K562 (cell line): Measurements from ENCODE around the gene HSPB2. TPM values are rescaled to one million over a fixed set of nuclear protein-coding genes. Genes with fewer than 3 reads are reported as not detected.
A peak's percentile ranks its signal among the peaks of the same experiment; 100 is the strongest.

Experiments used
- ARID2 ChIP-seq: fragments of 450-650 bp; IDR thresholded peaks from 2 replicates; pipeline ENCODE4 v1.6.1; 2017; ENCODE audit warnings: antibody characterized with exemption, mild to moderate bottlenecking
- BMI1 ChIP-seq: fragments of 150-350 bp; IDR thresholded peaks from 2 replicates; pipeline ENCODE4 v1.6.1; 2014; ENCODE audit warnings: low read length
- MECOM ChIP-seq: fragments of 250-450 bp; sonication (Bioruptor Pico); IDR thresholded peaks from 2 replicates; pipeline ENCODE4 v1.8.0; 2022; ENCODE audit warnings: inconsistent platforms
- NEUROD1 ChIP-seq: fragments of 150-350 bp; IDR thresholded peaks from 2 replicates; pipeline ENCODE4 v1.6.1; 2014; ENCODE audit warnings: borderline replicate concordance, low read length, low read depth; ENCODE audit not compliant: partially characterized antibody
- POLR2A ChIP-seq: fragments of 450-650 bp; conservative IDR thresholded peaks from 2 replicates; pipeline ENCODE4 v1.6.1; 2016
- POLR2B ChIP-seq: fragments of 450-650 bp; IDR thresholded peaks from 2 replicates; pipeline ENCODE4 v1.6.1; 2018; ENCODE audit warnings: low read depth; ENCODE audit not compliant: partially characterized antibody
- TRIM24 ChIP-seq, 2 experiments: fragments of 450-650 bp; IDR thresholded peaks; 2 replicates each; pipeline ENCODE4 v1.6.1; 2016
- ZNF830 ChIP-seq: fragments of 250-450 bp; sonication (Bioruptor Pico); IDR thresholded peaks from 2 replicates; pipeline ENCODE4 v1.5.0; 2021; ENCODE audit warnings: mild to moderate bottlenecking
- polyA plus RNA-seq, 8 experiments: library from polyadenylated mRNA; depleted of rRNA in 4 of 8; stranded (reverse) in 5 of 8; unstranded in 3 of 8; fragments of >200 nt; fragmentation: Nextera tagmentation in 2 of 8; fragmentation: Illumina TruSeq in 1 of 8; extraction: Ambion mirVana in 2 of 8; extraction: Trizol in 1 of 8; gene quantifications; 2 replicates each; pipeline versions ENCODE4 v1.2.1 to v1.2.3, GENCODE V29; 2011 to 2014; ENCODE audit warnings: inconsistent platforms in 1 of 8, missing spikeins in 1 of 8
- total RNA-seq, 7 experiments: library from RNA; depleted of rRNA in 6 of 7; stranded (reverse); fragments of >200 nt in 6 of 7; fragmentation: Illumina TruSeq in 2 of 7; extraction: Trizol in 2 of 7; gene quantifications; 2 replicates each; pipeline versions ENCODE4 v1.2.1 to v1.2.3, GENCODE V29; 2011 to 2021; ENCODE audit warnings: low replicate concordance in 1 of 7
- TF ChIP-seq, protein P1 (sequence below): sonication (generic); formaldehyde crosslinking; IDR thresholded peaks from 2 replicates; pipeline ENCODE4 v1.8.0; 2022; ENCODE audit warnings: mild to moderate bottlenecking, missing genetic modification reagents
- TF ChIP-seq, protein P2 (sequence below): fragments of 450-650 bp; IDR thresholded peaks from 2 replicates; pipeline ENCODE4 v1.6.1; 2016; ENCODE audit warnings: borderline replicate concordance
- TF ChIP-seq, protein P3 (sequence below): fragments of 450-650 bp; formaldehyde crosslinking; IDR thresholded peaks from 2 replicates; pipeline ENCODE4 v1.4.0; 2020; ENCODE audit warnings: mild to moderate bottlenecking, moderate library complexity
- TF ChIP-seq, protein P4 (sequence below): fragments of 250-450 bp; sonication (Bioruptor Pico); IDR thresholded peaks from 2 replicates; pipeline ENCODE4 v1.5.0; 2021; ENCODE audit warnings: mild to moderate bottlenecking, borderline replicate concordance

The HSPB2 gene
- total and polyA plus RNA-seq, 9 of the 15 experiments (the other 6 are each of a cell fraction or from before 2014, with no cell fraction given) = 0.06 to 0.35 (median 0.11) TPM; not detected in 5

DNA sequence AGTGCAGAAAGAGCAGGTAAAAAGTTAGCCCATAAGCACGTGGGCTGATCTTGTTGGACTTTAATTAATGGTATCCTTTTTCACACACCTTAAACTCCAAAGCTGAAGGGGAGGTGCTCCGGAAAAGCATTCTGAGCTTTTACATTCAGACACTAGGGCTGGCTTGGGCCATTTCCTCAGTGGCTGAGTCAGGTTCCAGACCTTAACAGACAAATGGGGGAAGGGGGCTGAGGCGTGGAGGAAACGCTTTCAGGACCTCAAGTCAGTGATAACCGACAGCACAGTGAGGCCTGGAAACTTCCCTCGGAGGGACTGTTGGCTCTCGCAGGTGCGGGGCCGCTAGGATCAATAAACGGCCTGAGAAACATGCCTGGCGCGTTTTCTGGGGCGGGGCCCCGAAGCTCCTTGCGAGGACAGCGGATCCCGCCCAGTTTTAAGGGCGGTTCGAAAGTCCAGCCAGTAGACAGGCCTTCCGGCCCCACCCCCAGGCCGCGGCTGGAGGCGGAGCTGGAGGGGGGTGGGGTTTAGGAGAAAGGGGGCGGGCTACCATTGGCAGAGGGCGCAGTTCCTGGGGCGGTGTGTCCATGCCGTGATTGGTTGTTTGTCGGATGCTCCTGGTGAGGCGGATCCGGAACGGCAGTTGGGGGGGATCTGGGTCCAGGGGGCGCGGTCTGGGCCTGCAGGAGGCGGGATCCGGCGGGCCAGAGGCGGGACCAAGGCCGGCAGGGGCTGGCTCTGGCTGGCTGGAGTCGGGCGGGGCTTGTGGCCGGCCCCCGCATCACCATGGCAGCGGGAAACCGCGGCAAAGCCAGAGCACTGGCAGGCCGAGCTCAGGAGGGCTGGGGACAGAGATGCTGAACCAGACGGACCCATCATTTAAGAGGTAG is 14.2 kb downstream of the HSPB2 start (continued):
- TF ChIP-seq, protein P1, sequence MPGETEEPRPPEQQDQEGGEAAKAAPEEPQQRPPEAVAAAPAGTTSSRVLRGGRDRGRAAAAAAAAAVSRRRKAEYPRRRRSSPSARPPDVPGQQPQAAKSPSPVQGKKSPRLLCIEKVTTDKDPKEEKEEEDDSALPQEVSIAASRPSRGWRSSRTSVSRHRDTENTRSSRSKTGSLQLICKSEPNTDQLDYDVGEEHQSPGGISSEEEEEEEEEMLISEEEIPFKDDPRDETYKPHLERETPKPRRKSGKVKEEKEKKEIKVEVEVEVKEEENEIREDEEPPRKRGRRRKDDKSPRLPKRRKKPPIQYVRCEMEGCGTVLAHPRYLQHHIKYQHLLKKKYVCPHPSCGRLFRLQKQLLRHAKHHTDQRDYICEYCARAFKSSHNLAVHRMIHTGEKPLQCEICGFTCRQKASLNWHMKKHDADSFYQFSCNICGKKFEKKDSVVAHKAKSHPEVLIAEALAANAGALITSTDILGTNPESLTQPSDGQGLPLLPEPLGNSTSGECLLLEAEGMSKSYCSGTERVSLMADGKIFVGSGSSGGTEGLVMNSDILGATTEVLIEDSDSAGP (CRISPR knock-in tag) = no peak
- TF ChIP-seq, protein P2, sequence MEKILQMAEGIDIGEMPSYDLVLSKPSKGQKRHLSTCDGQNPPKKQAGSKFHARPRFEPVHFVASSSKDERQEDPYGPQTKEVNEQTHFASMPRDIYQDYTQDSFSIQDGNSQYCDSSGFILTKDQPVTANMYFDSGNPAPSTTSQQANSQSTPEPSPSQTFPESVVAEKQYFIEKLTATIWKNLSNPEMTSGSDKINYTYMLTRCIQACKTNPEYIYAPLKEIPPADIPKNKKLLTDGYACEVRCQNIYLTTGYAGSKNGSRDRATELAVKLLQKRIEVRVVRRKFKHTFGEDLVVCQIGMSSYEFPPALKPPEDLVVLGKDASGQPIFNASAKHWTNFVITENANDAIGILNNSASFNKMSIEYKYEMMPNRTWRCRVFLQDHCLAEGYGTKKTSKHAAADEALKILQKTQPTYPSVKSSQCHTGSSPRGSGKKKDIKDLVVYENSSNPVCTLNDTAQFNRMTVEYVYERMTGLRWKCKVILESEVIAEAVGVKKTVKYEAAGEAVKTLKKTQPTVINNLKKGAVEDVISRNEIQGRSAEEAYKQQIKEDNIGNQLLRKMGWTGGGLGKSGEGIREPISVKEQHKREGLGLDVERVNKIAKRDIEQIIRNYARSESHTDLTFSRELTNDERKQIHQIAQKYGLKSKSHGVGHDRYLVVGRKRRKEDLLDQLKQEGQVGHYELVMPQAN = 0 out of 2 replicates have a peak, but pooled peaks have one; percentile 22
- TF ChIP-seq POLR2B (peak; percentile 87), ARID2 (no peak), ZNF830 (CRISPR knock-in tag) (no peak), POLR2A (peak; percentile 89), NEUROD1 (no peak), MECOM (CRISPR knock-in tag) (no peak), TRIM24 (IDR thresholded peaks at IDR 0.05) (peak in 1 of 2 experiments; percentile 59; a peak in 2 of 4 replicates), BMI1 (0 out of 2 replicates have a peak, but pooled peaks have one; percentile 31)
- TF ChIP-seq, protein P3, sequence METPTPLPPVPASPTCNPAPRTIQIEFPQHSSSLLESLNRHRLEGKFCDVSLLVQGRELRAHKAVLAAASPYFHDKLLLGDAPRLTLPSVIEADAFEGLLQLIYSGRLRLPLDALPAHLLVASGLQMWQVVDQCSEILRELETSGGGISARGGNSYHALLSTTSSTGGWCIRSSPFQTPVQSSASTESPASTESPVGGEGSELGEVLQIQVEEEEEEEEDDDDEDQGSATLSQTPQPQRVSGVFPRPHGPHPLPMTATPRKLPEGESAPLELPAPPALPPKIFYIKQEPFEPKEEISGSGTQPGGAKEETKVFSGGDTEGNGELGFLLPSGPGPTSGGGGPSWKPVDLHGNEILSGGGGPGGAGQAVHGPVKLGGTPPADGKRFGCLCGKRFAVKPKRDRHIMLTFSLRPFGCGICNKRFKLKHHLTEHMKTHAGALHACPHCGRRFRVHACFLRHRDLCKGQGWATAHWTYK = peak; percentile 59; the same call in 1 of the 2 replicates
- TF ChIP-seq, protein P4, sequence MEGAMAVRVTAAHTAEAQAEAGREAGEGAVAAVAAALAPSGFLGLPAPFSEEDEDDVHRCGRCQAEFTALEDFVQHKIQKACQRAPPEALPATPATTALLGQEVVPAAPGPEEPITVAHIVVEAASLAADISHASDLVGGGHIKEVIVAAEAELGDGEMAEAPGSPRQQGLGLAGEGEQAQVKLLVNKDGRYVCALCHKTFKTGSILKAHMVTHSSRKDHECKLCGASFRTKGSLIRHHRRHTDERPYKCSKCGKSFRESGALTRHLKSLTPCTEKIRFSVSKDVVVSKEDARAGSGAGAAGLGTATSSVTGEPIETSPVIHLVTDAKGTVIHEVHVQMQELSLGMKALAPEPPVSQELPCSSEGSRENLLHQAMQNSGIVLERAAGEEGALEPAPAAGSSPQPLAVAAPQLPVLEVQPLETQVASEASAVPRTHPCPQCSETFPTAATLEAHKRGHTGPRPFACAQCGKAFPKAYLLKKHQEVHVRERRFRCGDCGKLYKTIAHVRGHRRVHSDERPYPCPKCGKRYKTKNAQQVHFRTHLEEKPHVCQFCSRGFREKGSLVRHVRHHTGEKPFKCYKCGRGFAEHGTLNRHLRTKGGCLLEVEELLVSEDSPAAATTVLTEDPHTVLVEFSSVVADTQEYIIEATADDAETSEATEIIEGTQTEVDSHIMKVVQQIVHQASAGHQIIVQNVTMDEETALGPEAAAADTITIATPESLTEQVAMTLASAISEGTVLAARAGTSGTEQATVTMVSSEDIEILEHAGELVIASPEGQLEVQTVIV (CRISPR knock-in tag) = no peak
